ENCODE data around the gene FOXO1.

GRCh38 chr13:40615619-40616018 is 50.8 kb downstream of the FOXO1 start:
- TF ChIP-seq CTCF (IDR thresholded peaks at IDR 0.05) (no peak), POLR2A (IDR thresholded peaks at IDR 0.05) (no peak)

Data from lower leg skin (tissue), 3 donors.